Measurements from ENCODE around the gene RNF111.
"Not testable (repeated sequence)": the region's sequence is repeated elsewhere in the genome, so short reads cannot be mapped to it uniquely, and the experiment has no call there.

RNF111 gene

GRCh38 chr15:59140422-59141226 is 153.2 kb downstream of the RNF111 start:
- no peak for DNase-seq

- DNase-seq = no peak
Observed at GRCh38 chr15:59143281-59143680, 155.8 kb downstream of the RNF111 start.

GRCh38 chr15:59144594-59144993 is 157.1 kb downstream of the RNF111 start:
- not testable (repeated sequence) for DNase-seq
